ENCODE data around the gene SNW1.
"Not testable (repeated sequence)": the region's sequence is repeated elsewhere in the genome, so short reads cannot be mapped to it uniquely, and the experiment has no call there.

DNA sequence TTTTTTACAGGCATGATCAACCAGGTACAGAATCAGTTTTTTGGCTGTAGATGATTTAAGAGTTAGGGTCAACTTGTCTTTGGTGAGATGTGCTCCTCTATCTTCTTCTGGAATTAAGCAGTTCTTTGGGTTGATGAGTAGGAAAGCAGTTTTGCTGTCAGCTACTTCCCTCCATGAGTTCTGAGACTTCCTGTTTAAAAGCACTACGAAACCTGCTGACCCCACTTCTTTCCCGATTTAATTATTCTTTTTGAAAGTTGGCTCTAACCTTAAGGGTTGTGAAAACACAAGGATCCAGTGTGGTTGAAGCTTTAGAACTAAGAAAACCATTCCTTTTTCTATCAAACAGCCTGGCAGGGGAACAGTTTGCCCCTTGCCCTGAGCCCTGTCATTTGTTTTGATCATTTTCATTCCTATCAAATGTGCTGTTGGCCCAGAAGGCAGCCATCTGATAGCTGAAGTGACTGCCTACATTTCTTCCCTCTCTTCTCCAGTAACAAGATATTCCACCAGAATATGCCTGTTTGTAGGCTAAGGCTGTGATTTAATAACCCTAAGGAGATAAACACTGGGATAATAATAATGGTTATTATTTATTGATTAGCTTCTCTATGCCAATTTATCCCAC lies 7.6 kb upstream of the SNW1 start:
- TF ChIP-seq, protein P1, sequence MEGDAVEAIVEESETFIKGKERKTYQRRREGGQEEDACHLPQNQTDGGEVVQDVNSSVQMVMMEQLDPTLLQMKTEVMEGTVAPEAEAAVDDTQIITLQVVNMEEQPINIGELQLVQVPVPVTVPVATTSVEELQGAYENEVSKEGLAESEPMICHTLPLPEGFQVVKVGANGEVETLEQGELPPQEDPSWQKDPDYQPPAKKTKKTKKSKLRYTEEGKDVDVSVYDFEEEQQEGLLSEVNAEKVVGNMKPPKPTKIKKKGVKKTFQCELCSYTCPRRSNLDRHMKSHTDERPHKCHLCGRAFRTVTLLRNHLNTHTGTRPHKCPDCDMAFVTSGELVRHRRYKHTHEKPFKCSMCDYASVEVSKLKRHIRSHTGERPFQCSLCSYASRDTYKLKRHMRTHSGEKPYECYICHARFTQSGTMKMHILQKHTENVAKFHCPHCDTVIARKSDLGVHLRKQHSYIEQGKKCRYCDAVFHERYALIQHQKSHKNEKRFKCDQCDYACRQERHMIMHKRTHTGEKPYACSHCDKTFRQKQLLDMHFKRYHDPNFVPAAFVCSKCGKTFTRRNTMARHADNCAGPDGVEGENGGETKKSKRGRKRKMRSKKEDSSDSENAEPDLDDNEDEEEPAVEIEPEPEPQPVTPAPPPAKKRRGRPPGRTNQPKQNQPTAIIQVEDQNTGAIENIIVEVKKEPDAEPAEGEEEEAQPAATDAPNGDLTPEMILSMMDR (IDR thresholded peaks at IDR 0.05) = not testable (repeated sequence)
- TF ChIP-seq POLR2A (IDR thresholded peaks at IDR 0.05) = not testable (repeated sequence)
